HG02852 (cell line): ENCODE results near the gene DCLK2.

Experiments
- ATAC-seq: cut with Tn5 transposase; IDR thresholded peaks from one replicate; pipeline ENCODE4 v1.9.1; 2021; ENCODE audit warnings: mild to moderate bottlenecking, moderate library complexity; ENCODE audit not compliant: unreplicated experiment

Gene DCLK2

GRCh38 chr4:150232029-150232428 is 153.8 kb downstream of the DCLK2 start:
- no peak for ATAC-seq

- ATAC-seq: no peak
Measured at GRCh38 chr4:150234246-150234645, 156.0 kb downstream of the DCLK2 start.

GRCh38 chr4:150235317-150235716 is 157.1 kb downstream of the DCLK2 start:
- ATAC-seq: no peak

- no peak for ATAC-seq
Measured at GRCh38 chr4:150235808-150236271, 157.6 kb downstream of the DCLK2 start.

- ATAC-seq: no peak
Measured at GRCh38 chr4:150236626-150237025, 158.4 kb downstream of the DCLK2 start.

GRCh38 chr4:150237110-150237872 is 159.0 kb downstream of the DCLK2 start:
- no peak for ATAC-seq

GRCh38 chr4:150238591-150238990 is 160.3 kb downstream of the DCLK2 start:
- ATAC-seq: no peak

- ATAC-seq: no peak
Measured at GRCh38 chr4:150240011-150240410, 161.8 kb downstream of the DCLK2 start.

- ATAC-seq: peak; percentile 55
Measured at GRCh38 chr4:150242820-150243458, 164.7 kb downstream of the DCLK2 start.

- no peak for ATAC-seq
Measured at GRCh38 chr4:150243932-150244331, 165.7 kb downstream of the DCLK2 start.

GRCh38 chr4:150244600-150244999 is 166.4 kb downstream of the DCLK2 start:
- no peak for ATAC-seq

- no peak for ATAC-seq
Measured at GRCh38 chr4:150247184-150247583, 168.9 kb downstream of the DCLK2 start.

GRCh38 chr4:150248181-150248580 is 169.9 kb downstream of the DCLK2 start:
- ATAC-seq: no peak

GRCh38 chr4:150250293-150250997 is 172.2 kb downstream of the DCLK2 start:
- ATAC-seq: no peak

GRCh38 chr4:150250998-150251651 is 172.9 kb downstream of the DCLK2 start:
- ATAC-seq: no peak

GRCh38 chr4:150251752-150252190 is 173.5 kb downstream of the DCLK2 start:
- ATAC-seq: no peak

GRCh38 chr4:150252306-150252705 is 174.1 kb downstream of the DCLK2 start:
- ATAC-seq: no peak

GRCh38 chr4:150252741-150253140 is 174.5 kb downstream of the DCLK2 start:
- ATAC-seq: no peak

- ATAC-seq: no peak
Measured at GRCh38 chr4:150253416-150253815, 175.2 kb downstream of the DCLK2 start.

GRCh38 chr4:150253965-150254630 is 175.9 kb downstream of the DCLK2 start:
- no peak for ATAC-seq
